ENCODE results near the gene EGR2.

The EGR2 gene

GRCh38 chr10:62839590-62839989 is 23.4 kb upstream of the EGR2 start:
- no peak overlapping the region for H3K27ac Mint-ChIP-seq
- ATAC-seq (ENCODE audit: low read depth) (no peak), DNase-seq (ENCODE audit: low spot score in 2 of 2) (no peak)
- no peaks in the 10 kb centered on the region for H3K9me3 Mint-ChIP-seq
- H3K4me3 Mint-ChIP-seq: no peak overlapping the region
- H3K36me3 Mint-ChIP-seq: no peaks in the 10 kb centered on the region
- H3K4me1 Mint-ChIP-seq: peaks cover 3% of the 10 kb centered on the region
- H3K27me3 Mint-ChIP-seq: no peaks in the 10 kb centered on the region

DNA sequence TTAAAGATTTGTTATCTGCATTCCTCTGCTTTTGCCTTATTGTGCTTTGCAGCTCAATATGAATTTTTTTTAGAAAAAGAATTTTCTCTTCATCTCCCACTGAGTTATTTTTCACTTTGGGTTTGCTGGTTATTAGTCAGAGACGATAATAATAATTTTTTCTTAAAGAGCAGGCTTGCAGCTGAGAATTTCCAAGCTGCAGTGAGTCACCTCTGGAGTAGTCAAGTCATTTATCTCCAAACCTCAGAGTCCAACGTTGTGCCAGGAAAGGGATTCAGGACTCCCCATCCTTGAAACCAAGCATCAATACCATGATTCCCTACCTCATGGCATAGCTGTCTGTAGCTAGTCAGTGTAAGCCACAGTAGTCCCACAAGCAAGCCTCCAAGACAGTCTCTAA is 15.2 kb upstream of the EGR2 start:
- peaks cover 3% of the 10 kb centered on the region for H3K4me1 Mint-ChIP-seq
- DNase-seq (ENCODE audit: low spot score in 2 of 2): no peak
- H3K27me3 Mint-ChIP-seq: peaks cover 2% of the 10 kb centered on the region
- no peak overlapping the region for H3K27ac Mint-ChIP-seq
- no peak for ATAC-seq (ENCODE audit: low read depth)
- H3K4me3 Mint-ChIP-seq: no peak overlapping the region
- H3K9me3 Mint-ChIP-seq: peaks cover 2% of the 10 kb centered on the region
- no peaks in the 10 kb centered on the region for H3K36me3 Mint-ChIP-seq

- ATAC-seq (ENCODE audit: low read depth): no peak
- DNase-seq (ENCODE audit: low spot score in 2 of 2): no peak
- peaks cover 2% of the 10 kb centered on the region for H3K27me3 Mint-ChIP-seq
- no peaks in the 10 kb centered on the region for H3K36me3 Mint-ChIP-seq
- no peak overlapping the region for H3K27ac Mint-ChIP-seq
- peaks cover 6% of the 10 kb centered on the region for H3K4me1 Mint-ChIP-seq
- H3K9me3 Mint-ChIP-seq: peaks cover 2% of the 10 kb centered on the region
- H3K4me3 Mint-ChIP-seq: no peak overlapping the region
Measured at GRCh38 chr10:62830679-62831078, 14.5 kb upstream of the EGR2 start.

DNA sequence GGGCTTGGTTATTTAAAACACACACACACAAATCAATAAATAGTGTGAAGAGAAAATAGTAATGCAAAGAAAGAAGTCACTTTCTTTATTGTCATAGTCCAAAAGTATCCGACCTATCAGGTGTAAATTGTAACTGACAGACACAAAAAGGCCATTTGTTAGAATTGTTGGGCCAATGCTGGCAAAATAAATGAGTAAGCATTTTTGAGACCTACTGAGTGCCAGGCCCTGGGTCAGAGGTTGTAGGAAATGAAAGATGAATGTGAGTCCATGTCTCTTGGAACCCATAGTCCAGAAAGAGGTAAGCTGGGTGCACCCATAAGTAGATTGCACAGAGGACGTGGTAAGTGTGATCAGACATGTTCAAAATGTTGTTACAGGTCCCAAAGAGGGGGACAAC is 13.5 kb upstream of the EGR2 start:
- ATAC-seq (ENCODE audit: low read depth): no peak
- Mint-ChIP-seq H3K36me3 (no peaks in the 10 kb centered on the region), H3K9me3 (peaks cover 2% of the 10 kb centered on the region)

DNA sequence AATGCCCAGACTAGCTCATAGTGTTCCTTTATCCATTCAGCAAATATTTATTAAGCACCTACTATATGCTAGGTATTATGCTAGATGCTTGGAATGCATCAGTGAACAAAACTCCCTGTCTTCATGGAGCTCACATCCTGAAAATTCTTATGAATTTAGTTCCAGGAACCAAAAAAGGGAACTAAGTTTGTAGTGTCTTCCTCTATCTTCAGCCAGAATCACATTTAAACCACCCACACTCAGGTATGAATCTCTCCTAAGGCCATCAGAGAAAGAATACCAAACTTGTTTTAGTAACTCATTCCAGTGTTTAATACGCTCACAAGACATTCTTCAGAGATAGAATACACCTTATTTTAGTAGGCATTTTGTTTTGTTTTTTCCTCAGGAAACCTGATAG is 10.1 kb upstream of the EGR2 start:
- ATAC-seq (ENCODE audit: low read depth) (no peak), DNase-seq (ENCODE audit: low spot score in 2 of 2) (no peak)
- Mint-ChIP-seq H3K4me3 (no peak overlapping the region), H3K4me1 (peaks cover 6% of the 10 kb centered on the region), H3K27me3 (no peaks in the 10 kb centered on the region), H3K27ac (no peak overlapping the region), H3K9me3 (no peaks in the 10 kb centered on the region), H3K36me3 (no peaks in the 10 kb centered on the region)

More for the DNA sequence above, 13.5 kb upstream of the EGR2 start:
- Mint-ChIP-seq H3K27ac (no peak overlapping the region), H3K27me3 (peaks cover 2% of the 10 kb centered on the region), H3K4me1 (peaks cover 6% of the 10 kb centered on the region), H3K4me3 (no peak overlapping the region)
- no peak for DNase-seq (ENCODE audit: low spot score in 2 of 2)

- DNase-seq (ENCODE audit: low spot score in 2 of 2) (no peak), ATAC-seq (ENCODE audit: low read depth) (no peak)
- peaks cover 4% of the 10 kb centered on the region for H3K27me3 Mint-ChIP-seq
- H3K27ac Mint-ChIP-seq: no peak overlapping the region
- H3K4me1 Mint-ChIP-seq: peaks cover 18% of the 10 kb centered on the region
- H3K9me3 Mint-ChIP-seq: no peaks in the 10 kb centered on the region
- no peak overlapping the region for H3K4me3 Mint-ChIP-seq
- H3K36me3 Mint-ChIP-seq: no peaks in the 10 kb centered on the region
Measured at GRCh38 chr10:62820586-62820985, 4.4 kb upstream of the EGR2 start.

DNA sequence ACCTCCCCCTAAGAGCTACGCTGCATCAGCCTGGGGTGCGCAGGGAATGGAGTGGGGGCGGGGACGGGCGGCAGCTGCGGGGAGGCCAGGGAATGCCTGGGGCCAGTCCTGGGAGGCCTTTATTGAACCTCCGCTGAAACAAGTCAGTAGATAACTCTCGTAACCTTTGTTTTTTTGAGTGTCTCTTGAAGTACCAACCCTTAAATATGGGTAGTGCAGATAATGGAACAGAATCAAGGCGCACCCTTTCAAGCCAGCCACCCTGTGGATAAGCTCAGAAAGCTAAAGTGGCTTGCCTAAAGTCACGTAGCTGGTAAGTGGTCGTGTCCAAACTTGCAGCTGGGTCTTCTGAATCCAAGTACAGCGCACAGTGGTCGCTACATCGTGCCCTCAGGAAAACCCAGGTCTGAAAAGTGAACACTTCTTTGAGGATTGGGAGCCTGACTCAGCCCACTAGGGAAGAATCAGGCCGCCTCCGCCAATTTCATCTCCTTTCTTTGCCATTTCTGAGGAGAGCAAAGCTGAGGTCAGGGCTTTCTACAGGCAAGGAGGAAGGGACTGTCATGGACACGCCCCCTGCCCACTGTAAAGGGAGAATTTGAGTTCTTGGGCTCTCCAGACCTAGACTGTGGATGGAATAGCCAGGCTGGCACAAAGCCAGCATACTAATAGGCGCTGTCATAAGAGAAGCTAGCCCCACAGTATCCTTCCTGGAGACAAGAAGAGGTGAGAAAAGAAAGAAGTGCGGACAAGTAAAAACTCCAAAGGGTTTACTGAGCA is 3.2 kb upstream of the EGR2 start:
- Mint-ChIP-seq H3K27ac (no peak overlapping the region), H3K27me3 (peaks cover 4% of the 10 kb centered on the region), H3K9me3 (no peaks in the 10 kb centered on the region), H3K4me3 (peak overlapping the region; percentile 8), H3K36me3 (no peaks in the 10 kb centered on the region), H3K4me1 (peaks cover 23% of the 10 kb centered on the region)
- no peak for DNase-seq (ENCODE audit: low spot score in 2 of 2)
- ATAC-seq (ENCODE audit: low read depth): no peak

GRCh38 chr10:62818426-62819011 is 2.4 kb upstream of the EGR2 start:
- ATAC-seq (ENCODE audit: low read depth) (peak; percentile 8), DNase-seq (ENCODE audit: low spot score in 2 of 2) (peak; percentile 38 to 63)
- Mint-ChIP-seq H3K36me3 (peaks cover 3% of the 10 kb centered on the region), H3K4me1 (peaks cover 30% of the 10 kb centered on the region), H3K9me3 (no peaks in the 10 kb centered on the region), H3K27ac (no peak overlapping the region), H3K4me3 (peak overlapping the region; percentile 91), H3K27me3 (peaks cover 8% of the 10 kb centered on the region)

DNA sequence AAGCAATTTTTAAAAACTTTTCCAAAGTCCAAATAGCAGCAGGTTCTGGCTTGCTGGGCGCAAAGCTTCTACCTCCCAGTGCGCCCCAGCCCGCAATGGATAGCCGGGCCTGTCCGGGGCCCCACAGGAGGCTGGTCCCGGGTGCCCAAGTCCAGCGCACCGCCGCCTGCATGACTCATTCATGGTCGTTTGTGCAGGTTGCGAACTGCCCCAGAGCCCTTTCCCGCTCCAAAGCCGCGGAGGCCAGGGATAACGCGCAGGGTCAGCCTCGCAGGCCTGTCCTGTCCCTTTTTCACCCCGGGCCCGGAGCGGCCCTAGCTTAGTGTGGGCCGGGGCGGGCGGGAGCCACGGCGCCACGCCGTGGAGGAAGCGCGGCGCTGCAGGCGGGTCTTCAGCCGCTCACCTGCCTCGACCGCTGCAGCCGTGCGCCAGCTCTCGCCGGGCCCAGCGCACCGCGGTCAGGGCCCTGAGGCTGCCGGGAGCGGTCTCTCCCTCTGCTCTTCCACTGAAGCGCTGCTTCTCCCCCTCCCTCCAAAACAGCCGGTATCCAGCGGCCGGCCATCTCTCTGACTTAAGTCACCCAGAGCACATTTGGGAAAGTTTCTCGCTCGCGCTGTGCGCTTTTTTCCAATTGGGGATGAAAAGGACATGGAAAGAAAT is 1.7 kb upstream of the EGR2 start:
- Mint-ChIP-seq H3K36me3 (peaks cover 3% of the 10 kb centered on the region), H3K4me3 (peak overlapping the region; percentile 91), H3K27me3 (peaks cover 8% of the 10 kb centered on the region), H3K4me1 (peaks cover 30% of the 10 kb centered on the region), H3K9me3 (no peaks in the 10 kb centered on the region), H3K27ac (peak overlapping the region; percentile 89)
- ATAC-seq (ENCODE audit: low read depth) (peak; percentile 37), DNase-seq (ENCODE audit: low spot score in 2 of 2) (peak; percentile 67 to 76)

GRCh38 chr10:62817121-62817765 is 1.1 kb upstream of the EGR2 start:
- DNase-seq (ENCODE audit: low spot score in 2 of 2) (peak; percentile 48 to 61), ATAC-seq (ENCODE audit: low read depth) (peak; percentile 21)
- Mint-ChIP-seq H3K4me1 (peaks cover 33% of the 10 kb centered on the region), H3K27ac (peak overlapping the region; percentile 89), H3K4me3 (peak overlapping the region; percentile 91), H3K36me3 (peaks cover 3% of the 10 kb centered on the region), H3K9me3 (no peaks in the 10 kb centered on the region), H3K27me3 (peaks cover 8% of the 10 kb centered on the region)

- peaks cover 39% of the 10 kb centered on the region for H3K4me1 Mint-ChIP-seq
- DNase-seq (ENCODE audit: low spot score in 2 of 2) (no peak), ATAC-seq (ENCODE audit: low read depth) (no peak)
- H3K27me3 Mint-ChIP-seq: peaks cover 8% of the 10 kb centered on the region
- H3K4me3 Mint-ChIP-seq: peak overlapping the region; percentile 91
- H3K27ac Mint-ChIP-seq: peak overlapping the region; percentile 89
- no peaks in the 10 kb centered on the region for H3K9me3 Mint-ChIP-seq
- peaks cover 3% of the 10 kb centered on the region for H3K36me3 Mint-ChIP-seq
Measured at GRCh38 chr10:62816076-62816330, 163 bp downstream of the EGR2 start.

- Mint-ChIP-seq H3K4me1 (peaks cover 41% of the 10 kb centered on the region), H3K27me3 (peaks cover 8% of the 10 kb centered on the region), H3K4me3 (peak overlapping the region; percentile 91), H3K36me3 (peaks cover 3% of the 10 kb centered on the region), H3K27ac (peak overlapping the region; percentile 89), H3K9me3 (no peaks in the 10 kb centered on the region)
- ATAC-seq (ENCODE audit: low read depth) (no peak), DNase-seq (ENCODE audit: low spot score in 2 of 2) (peak; percentile 26 to 55)
Measured at GRCh38 chr10:62815381-62816075, 638 bp downstream of the EGR2 start.

GRCh38 chr10:62814756-62815380 is 1.3 kb downstream of the EGR2 start:
- peak overlapping the region; percentile 91 for H3K4me3 Mint-ChIP-seq
- H3K4me1 Mint-ChIP-seq: peaks cover 43% of the 10 kb centered on the region

More at GRCh38 chr10:62814756-62815380, 1.3 kb downstream of the EGR2 start:
- Mint-ChIP-seq H3K9me3 (no peaks in the 10 kb centered on the region), H3K27me3 (peaks cover 8% of the 10 kb centered on the region), H3K27ac (no peak overlapping the region), H3K36me3 (peaks cover 3% of the 10 kb centered on the region)
- peak in 1 of 2 donors; percentile 46 for DNase-seq (ENCODE audit: low spot score in 2 of 2)
- no peak for ATAC-seq (ENCODE audit: low read depth)

All from memory B cell (primary cell).